HG02642 (cell line): Measurements from ENCODE around the gene HSP90B1.

Source experiments
- ATAC-seq: cut with Tn5 transposase; IDR thresholded peaks from one replicate; pipeline ENCODE4 v1.9.1; 2021; ENCODE audit warnings: mild to moderate bottlenecking; ENCODE audit not compliant: unreplicated experiment, poor library complexity

HSP90B1 gene

DNA sequence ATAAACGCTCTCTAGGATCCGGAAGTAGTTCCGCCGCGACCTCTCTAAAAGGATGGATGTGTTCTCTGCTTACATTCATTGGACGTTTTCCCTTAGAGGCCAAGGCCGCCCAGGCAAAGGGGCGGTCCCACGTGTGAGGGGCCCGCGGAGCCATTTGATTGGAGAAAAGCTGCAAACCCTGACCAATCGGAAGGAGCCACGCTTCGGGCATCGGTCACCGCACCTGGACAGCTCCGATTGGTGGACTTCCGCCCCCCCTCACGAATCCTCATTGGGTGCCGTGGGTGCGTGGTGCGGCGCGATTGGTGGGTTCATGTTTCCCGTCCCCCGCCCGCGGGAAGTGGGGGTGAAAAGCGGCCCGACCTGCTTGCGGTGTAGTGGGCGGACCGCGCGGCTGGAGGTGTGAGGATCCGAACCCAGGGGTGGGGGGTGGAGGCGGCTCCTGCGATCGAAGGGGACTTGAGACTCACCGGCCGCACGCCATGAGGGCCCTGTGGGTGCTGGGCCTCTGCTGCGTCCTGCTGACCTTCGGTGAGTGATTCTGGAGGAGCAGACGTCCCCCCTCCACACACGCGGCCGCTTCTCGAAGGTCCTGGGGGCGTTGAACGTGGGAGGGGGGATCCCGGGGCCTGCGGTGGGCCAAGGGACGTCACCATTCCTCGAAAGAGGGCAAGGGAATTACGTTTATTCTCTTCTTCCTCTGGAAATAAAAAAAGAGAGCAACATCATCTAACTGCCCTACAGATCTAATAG is at the start of gene HSP90B1:
Gene HSP90B1, plus strand, starts transcription at position 377 of the 753 bp plus-strand sequence. Its CDS starts 106 bp downstream, at position 483.
- ATAC-seq, result peak; percentile 72

DNA sequence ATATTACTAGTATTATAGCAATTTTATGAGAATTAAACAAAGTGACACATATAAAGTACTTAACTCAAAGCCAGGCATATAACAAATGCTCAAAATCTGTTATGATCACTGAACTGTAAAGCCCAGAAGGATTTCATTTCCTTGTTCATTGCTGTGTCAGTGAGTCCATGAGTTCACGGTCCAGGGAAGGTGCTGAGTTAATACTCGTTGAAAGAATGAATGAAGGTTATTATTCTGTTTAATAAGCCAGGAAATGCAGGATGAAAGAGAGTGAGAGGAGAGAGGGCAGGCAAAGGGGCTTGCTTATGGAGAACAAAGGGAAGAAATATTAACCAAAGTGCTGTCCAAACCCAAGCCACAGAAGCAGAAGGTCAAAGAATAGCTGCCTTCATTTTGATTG is 48.9 kb upstream of the HSP90B1 start:
- ATAC-seq, result no peak

DNA sequence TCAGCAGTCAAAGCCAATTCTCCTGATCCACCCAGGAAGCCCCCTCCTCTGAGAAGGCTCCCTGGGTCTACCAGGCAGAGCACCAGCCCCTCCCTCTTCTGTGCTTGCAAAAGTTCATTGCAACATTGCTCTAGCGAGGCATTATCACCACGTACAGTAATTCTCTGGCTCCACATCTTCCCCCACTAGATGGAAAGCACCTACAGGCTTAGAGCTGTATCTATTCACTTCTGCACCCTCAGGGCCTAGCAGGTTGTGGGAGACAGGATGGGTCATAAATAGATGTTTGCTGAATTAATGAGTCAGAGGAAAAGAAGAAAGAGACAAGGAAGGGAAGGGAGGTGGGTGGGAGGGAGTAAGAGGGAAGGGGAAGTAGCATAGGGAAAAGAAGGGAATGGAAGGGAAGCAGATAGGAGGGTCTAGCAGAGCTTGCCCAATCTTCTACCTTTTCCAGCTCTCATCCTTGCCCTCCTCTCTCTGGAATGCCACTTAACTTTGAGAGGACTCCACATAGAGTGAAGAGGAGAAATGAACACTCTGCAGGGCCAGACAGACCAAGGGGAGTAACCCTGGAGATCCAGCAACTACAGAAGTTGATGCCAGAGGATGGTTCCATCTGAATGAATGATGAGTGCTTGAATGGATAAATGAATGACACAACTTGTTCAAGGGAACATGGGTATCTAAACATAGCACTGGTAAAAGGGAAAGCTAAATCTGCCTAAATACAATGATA is 47.2 kb upstream of the HSP90B1 start:
- ATAC-seq, result peak; percentile 37

DNA sequence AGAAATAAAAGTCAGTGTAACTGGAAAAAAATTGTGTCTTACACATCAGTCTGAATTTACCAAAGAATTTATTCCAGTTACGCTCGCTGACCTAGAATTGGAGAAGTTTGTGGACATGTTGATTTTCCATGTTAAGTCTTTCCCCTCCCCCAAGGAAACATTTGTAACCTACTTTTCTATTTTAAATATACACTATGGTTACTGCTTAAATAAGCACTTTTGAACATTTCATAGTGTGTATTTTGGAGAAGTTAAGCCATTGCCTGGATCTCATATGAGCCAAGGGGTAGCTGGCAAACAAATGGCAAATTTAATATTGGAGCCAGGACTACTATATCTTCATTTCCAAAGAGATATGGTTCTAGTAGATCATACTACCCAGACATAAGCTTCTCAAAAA is 46.3 kb upstream of the HSP90B1 start:
- ATAC-seq, result no peak

DNA sequence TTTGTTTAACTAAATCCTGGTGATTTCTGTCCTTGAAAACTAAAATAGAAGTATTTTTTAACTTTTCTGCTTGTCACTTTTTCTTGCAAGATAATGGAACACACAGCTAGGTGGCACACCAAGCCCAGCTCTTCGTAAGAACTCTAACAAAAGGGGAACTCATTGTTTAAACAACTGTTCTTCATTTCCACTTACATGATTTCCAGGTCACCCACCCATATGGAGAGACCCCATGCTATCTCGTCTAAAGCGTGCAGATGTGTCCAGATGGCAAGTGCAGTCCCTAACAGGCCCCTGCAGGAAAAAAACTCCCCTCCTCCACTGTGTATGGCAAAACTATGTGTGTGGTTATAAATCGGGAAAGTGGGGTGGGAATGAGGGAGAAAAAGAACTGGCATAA is 45.9 kb upstream of the HSP90B1 start:
- no peak for ATAC-seq

DNA sequence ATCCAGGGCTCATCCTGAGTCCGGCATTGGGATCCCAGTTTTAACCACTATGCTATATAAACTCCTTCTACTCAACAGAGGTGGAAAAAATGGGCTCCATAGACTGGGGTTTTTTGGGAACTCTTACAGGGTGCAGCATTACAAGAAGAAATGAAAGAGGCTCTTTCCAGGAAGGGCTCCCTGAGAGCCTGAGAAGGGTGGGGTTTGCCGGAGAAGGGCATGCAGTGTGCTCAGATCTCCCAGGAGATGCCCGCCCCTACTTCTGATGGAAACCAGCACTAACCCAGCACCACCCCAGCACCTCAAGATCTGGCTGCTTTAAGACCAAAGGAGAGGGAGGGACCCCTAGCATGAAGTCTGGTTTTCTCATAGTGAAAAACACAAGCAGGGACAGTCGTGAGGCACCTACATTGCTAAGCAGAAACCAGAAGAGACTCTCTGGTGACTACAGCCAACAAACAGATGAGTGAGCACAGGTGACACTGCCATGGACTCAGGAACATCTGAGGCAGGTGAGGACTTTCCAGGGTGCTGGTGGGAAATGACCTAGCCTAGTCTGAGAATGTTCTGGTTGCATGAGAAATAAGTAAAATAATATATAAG is 43.9 kb upstream of the HSP90B1 start:
- ATAC-seq, result no peak

DNA sequence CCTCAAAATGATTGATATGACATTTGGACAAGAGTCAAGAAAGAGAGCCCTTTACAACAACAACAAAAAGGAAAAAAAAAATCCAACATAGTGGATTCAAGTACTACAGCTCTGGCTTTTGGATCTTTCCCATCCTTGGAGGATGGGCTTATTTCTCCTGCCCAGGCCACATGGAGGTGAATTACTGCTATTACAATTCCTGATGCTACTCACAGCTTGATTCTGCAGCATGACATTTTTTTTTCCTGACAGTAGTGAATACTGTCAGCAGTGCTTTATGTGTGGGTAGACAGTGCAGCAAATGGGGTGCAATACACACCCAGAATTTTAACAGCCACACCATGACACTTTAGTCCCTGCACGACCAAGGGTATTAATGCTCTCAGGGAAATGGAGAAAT is 42.5 kb upstream of the HSP90B1 start:
- ATAC-seq, result no peak

DNA sequence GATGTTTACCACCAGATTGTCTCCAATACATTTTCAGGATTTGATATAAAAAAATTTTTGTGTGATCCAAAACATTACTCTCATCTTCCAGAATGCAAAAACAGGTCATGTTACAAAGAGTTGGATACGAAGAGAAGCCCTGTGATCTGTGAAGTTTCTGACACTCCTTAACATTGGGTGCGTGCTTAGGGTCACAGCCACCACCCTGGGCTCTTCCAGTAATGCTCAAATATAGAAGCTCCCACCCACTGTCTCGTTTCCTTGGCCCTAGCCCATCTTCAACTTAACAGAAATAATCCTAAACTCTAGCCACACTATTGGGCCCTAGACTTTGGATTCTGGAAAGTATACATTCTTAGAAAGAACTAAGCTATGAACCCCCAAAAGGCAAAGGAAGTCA is 32.9 kb upstream of the HSP90B1 start:
- no peak for ATAC-seq

DNA sequence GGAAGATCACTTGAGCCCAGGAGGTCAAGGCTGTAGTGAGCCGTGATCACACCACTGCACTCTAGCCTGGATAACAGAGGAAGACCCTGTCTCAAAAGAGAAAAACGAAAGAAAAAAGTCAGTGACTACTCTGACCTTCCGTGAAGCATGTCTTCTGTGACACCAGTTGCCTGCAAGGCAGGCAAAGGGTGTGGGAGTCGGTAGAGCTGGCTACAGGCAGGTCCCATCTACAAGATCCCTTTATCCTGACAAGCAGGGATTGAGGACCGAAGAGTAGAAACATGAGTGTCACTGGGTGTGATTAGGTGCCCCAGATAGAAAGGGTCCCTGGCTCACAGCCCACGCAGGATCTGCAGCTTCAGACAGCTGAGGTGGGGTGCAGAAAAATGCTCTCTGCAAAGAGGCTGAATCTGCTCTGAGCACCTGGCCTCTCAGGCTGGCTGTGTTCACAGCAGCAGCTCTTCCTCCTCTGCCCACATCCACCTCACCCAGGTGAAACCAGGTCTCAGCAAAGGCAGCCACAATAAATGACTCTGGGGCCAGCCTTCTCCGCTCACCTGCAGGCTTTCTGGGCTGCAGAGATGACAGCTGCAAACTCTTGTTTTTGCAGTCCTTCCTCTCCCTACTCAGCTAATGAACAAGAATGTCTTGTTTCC is 28.6 kb upstream of the HSP90B1 start:
- ATAC-seq, result no peak

DNA sequence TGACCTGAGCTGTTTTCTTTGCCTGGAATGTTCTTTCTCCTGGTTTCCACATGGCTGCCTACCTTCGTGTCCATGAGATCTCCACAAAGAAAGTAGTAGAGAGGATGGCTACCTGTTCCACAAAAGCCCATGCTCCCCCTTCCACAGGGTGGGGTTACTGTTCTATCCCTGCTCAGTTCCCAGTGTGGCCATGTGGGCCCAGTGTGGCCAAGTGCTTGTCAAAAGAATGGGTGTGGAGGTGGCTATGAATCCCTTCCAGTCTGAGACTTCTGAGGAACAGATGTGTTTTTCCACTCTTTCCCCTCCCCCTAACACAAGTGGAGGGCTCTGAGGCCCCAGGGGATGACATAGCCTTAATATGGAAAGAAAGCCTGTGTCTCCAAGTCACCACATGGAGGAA is 26.2 kb upstream of the HSP90B1 start:
- no peak for ATAC-seq

DNA sequence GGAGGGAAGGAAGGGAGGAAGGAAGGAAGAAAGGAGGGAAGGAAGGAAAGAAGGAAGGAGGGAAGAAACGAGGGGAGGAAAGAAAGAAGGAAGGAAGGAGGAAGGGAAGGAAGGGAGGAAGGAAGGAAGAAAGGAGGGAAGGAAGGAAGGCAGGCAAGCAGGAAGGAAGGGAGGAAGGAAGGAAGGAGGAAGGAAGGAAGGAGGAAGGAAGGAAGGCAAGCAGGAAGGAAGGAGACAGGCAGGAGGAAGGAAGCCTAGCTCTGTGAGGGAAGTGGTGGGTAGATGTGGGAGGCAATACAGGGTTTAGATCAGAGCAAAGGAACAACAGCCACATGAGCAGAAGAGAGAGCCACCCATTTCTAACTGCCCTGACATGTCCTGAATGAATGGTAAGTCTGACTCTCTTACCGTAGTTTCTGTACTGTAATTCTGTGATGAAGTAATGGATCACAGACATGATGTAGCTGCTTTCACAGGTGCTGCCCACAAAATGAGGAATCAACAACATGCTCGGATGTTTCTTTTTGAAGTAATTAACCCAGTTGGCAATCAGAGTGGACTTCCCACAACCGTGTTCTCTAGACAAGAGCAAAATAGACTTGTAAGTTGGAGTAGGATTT is 24.4 kb upstream of the HSP90B1 start:
- no peak for ATAC-seq

DNA sequence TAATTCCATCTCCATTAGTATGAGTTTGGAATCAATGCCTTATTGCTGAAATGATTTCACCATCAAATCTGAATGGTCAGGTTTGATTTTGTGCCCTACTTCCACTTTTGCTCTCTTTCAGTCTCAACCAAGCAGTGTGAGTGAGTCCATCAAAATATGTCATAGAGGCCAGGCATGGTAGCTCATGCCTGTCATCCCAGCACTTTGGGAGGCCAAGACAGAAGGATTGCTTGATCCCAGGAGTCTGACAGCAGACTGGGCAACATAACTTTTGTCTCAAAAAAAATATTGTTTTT is 22.0 kb upstream of the HSP90B1 start:
- no peak for ATAC-seq

DNA sequence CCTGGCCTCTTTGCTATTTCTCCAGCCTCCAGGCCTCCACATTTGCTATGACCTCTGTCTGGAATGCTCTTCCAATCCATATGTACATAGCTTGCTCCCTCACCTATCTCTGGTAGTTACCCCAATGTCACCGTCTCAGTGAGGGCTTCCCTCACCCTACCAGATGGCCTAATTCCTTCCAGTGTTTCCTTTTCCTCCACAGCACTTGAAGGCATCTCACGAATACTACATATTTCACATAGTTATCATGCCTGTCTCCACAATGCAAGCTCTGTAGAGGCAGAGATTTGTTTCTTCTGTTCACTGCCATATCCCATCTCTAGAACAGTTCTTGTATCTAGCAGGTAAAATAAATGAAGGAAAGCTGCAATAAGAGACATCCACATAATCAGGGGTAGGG is 21.3 kb upstream of the HSP90B1 start:
- ATAC-seq, result no peak

DNA sequence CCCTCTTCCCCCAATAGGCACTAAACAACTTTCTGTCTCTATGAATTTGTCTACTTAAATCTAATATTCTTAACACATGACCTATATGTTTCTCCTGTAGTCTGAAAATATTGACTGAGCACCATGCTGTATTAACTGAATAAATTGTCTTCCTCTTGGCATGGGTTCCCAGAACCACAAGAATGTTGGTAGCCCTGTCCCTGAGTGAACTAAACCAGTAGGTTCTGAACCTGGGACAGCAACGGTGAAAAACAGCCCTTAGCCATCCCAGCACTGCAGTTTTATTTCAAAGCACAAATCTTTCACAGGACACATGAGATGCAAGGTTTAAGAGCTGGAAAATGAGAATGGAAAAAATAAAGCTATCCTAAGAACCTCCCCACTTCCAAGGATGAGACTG is 20.4 kb upstream of the HSP90B1 start:
- ATAC-seq, result no peak

DNA sequence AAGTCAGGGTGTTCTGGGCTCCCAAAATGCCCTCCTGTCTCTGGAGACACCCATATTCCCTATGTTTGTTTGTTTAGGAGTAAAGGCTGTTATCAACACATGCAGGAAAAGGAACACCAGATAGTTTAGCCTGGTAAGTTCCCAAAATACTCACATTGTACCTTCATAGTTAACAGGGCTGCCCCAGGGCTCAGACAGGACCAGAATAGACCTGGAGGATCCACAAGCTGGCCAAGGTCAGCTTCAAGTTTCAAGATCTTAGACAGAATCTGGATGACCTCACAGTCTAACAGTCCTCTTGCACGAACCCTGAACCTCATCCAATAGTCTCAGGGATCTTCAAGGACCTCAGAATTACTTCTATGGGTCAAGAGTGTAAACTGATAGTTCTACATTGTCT is 18.1 kb upstream of the HSP90B1 start:
- no peak for ATAC-seq

DNA sequence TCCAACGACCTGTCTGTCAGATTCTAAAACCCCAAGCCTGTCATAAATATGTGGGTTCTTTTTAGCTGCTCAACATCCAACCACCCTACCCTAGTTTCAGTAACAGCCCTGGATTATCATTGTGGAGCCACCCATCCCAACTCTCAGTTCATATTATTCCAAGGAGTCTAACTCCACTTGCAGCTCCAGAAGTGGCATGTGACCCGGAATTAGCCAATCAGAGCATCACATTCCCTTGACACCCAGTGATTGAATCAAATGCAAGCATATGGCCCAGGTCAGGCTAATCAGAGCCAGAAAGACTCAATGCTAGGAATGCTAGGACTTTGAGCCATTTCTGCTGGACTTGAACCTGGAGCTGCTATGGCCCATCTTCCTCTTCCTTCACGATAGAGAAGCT is 17.1 kb upstream of the HSP90B1 start:
- no peak for ATAC-seq

DNA sequence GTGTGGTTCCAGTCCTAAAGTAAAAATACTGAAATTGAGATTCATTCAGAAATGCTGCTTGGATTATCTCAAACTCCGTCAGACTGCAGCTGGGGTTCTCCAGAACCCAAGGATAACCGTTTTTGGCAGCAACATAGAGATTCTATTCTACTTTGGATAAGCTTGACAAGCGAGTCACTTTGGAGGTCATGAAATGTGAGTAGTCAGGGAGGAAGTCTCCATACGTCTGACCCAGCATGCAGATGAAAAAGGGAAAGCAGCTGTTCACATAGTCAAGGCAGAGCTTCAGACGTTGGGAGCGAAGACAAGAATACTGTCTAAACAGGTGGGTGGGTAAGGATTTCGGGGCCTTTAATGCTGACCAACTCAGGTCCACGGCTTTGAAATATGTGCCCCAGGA is 14.9 kb upstream of the HSP90B1 start:
- ATAC-seq, result no peak

DNA sequence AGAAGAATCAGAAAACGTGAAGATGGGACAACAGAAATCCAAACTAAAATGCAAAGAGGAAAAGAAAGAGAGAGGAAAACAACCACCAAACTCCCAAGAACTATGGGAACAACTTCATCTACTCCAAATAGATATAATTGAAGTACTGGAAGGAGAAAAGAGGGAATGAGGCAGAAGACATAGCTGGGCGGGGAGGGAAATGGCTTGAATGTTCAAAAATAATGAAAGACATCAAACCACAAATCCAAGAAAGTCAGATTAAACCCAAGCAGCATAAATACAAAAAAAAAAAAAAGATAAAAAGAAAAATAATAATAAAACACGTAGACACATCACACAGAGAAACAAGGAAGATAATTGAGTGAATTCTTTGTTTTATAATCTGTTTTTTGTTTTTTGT is 12.3 kb upstream of the HSP90B1 start:
- no peak for ATAC-seq

DNA sequence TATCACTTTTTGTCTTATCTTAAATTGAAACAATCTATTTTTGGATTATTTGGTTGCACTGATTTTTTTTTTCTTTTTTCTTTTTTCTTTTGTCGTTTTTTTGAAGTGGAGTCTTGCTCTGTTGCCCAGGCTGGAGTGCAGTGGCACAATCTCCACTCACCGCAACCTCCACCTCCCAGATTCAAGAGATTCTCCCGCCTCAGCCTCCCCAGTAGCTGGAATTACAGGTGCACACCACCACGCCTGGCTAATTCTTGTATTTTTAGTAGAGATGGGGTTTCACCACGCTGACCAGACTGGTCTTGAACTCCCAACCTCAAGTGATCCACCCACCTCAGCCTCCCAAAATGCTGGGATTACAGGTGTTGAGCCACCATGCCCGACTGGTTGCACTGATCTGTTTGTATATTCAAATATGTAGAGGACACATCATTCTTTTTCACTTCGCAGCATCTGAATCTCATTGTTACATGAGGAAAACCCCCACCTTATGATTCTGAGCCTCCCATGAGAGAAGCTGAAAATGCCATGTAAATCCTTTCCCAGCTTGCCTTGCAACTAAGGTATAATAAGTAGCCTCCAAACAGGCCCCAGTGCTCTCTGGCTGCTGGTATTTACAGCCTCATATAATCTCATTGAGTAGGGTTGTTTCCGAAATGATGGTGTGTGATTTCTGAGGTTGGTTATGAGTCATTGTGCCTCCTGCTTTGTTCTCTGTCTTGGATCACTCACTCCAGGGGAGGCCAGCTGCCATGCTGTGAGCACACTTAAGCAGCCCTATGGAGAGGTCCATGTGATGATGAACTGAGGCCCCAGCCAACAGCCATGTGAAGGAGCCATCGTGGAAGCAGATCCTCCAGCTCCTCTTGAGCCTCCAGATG is 5.2 kb upstream of the HSP90B1 start:
- ATAC-seq, result peak; percentile 37

DNA sequence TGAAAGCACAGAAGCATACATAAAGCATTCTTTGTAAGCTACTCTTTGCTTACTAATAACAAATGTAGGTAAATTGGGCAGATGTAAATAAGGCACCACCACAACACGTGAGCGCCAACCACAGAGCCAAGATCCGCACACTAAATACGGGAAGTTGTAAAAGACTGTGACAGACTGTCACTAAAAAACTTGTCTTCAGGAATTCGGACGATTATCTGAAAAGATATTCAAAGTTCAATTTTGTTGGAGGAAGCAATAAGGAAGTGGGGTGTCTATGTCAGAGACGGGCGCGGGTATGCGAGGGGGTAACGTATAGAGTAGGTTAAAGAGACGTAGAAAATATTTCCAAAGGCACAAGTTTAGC is 1.5 kb upstream of the HSP90B1 start:
- ATAC-seq, result peak; percentile 16
